ENCODE data around the gene MYBPHL. TPM values are rescaled to one million over a fixed set of nuclear protein-coding genes. Genes with fewer than 3 reads are reported as not detected.
"Not testable (repeated sequence)": the region's sequence is repeated elsewhere in the genome, so short reads cannot be mapped to it uniquely, and the experiment has no call there.

MYBPHL gene
- total RNA-seq, 1 donor from 2014 or later = not detected

GRCh38 chr1:109307274-109308021 is 637 bp upstream of the MYBPHL start:
- no peaks in the 10 kb centered on the region for H3K9me3 ChIP-seq
- no peak overlapping the region for H3K27ac ChIP-seq
- H3K36me3 ChIP-seq = peaks cover 14 to 35% of the 10 kb centered on the region in 2 donors
- TF ChIP-seq CTCF (IDR thresholded peaks at IDR 0.05) = no peak
- DNase-seq (ENCODE audit: low spot score in 2 of 2) = no peak
- no peaks in the 10 kb centered on the region for H3K27me3 ChIP-seq
- H3K4me1 ChIP-seq = no peaks in the 10 kb centered on the region
- no peak overlapping the region for H3K4me3 ChIP-seq
- intact Hi-C loops (cut with DNase I) = no loop called here

- H3K27me3 ChIP-seq; H3K9me3 ChIP-seq; H3K4me1 ChIP-seq; H3K27ac ChIP-seq; H3K4me3 ChIP-seq; DNase-seq (ENCODE audit: low spot score in 2 of 2); intact Hi-C loops (cut with DNase I): not testable (repeated sequence)
- peaks cover 6 to 22% of the 10 kb centered on the region in 2 donors for H3K36me3 ChIP-seq
Measured at GRCh38 chr1:109305991-109306390, 820 bp downstream of the MYBPHL start.

DNA sequence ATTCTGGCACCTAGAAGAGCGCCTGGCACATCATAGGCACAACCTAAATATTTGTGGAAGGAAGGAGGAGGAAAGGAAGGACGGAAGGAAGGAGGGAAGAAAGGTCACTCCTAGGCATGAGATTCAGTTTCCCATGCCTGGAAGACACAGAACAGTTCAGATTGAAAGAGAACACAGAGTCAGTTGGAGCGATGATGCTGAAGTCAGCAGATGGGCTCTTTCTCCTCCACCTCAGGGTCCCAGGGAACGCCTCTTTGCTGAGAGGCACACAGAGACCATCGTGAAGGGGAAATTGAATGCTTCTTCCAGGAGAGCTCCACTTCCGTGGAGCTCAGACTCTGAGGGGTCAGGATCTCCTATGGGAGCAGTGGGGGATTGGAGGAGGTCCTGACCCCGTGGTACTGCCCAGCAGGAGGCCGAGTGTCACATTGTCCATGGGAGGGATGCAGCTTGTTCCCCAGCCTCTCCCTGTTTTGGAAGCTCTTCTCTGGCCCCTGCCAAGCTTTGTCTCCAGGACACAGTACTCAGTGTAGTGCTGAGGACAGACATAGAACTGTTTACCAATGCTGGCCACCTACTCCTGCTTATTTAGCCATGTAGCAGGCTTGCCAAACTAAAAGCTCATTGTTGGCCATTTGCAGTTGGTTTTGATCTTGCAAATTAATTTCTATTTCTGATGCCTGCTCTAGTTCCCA is 2.4 kb downstream of the MYBPHL start:
- H3K9me3 ChIP-seq = no peaks in the 10 kb centered on the region
- no peak overlapping the region for H3K4me3 ChIP-seq
- no peaks in the 10 kb centered on the region for H3K27me3 ChIP-seq
- H3K36me3 ChIP-seq = peaks cover 0 to 7% of the 10 kb centered on the region in 2 donors
- intact Hi-C loops (cut with DNase I) = no loop called here
- no peak for TF ChIP-seq CTCF (IDR thresholded peaks at IDR 0.05)
- no peak for DNase-seq (ENCODE audit: low spot score in 2 of 2)
- no peak overlapping the region for H3K27ac ChIP-seq
- peaks cover 0 to 2% of the 10 kb centered on the region in 2 donors for H3K4me1 ChIP-seq

DNA sequence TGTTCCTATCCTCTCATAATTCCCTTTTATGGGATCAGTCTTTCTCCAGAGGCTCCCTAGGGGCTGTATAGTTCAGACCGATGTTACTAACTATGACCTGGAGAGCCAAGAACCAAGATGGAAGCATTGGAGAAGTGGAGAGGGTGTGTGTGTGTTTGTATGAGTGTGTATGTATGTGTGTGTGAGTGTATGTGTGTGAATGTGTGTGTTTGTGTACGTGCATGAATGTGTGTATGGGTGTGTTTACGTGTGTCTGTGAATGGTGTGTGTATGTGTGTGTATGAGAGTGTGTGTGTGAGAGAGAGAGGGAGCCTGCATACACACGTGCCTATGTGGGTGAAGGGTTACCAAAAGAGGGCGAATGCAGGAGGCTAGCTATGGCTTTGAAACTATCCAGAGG is 4.9 kb downstream of the MYBPHL start:
- no peak for TF ChIP-seq CTCF (IDR thresholded peaks at IDR 0.05)
- Histone ChIP-seq H3K27ac (no peak overlapping the region), H3K4me1 (peaks cover 0 to 4% of the 10 kb centered on the region in 2 donors), H3K4me3 (no peak overlapping the region), H3K36me3 (no peaks in the 10 kb centered on the region), H3K27me3 (no peaks in the 10 kb centered on the region), H3K9me3 (no peaks in the 10 kb centered on the region)
- intact Hi-C loops (cut with DNase I) = no loop called here
- DNase-seq (ENCODE audit: low spot score in 2 of 2) = no peak

DNA sequence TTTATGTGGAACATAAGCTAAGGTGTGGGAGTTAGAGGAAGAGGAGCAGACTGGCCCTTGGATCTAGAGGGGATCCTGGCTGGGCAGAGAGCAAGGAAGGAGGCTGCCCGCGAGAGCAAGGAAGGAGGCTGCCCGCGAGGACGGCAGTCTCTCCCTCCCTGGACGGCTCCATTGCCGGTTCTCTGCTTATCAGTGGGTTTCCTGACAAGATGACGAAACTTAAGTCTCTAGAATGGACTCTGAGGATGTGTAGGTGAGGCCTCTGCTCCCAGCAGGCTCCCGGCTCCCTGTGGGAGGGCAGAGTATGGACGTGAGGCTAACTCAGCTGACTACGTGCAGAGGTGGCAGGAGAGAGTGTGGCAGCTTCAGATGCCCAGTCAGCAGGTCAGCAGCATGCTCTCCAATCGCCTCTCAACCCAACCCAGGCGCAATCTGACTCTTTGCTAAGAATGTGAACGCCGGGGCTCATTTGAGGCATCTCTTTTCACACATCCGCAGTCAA is 6.1 kb downstream of the MYBPHL start:
- H3K27ac ChIP-seq = no peak overlapping the region
- DNase-seq (ENCODE audit: low spot score in 2 of 2) = no peak
- H3K4me3 ChIP-seq = no peak overlapping the region
- intact Hi-C loops (cut with DNase I) = no loop called here
- peaks cover 0 to 4% of the 10 kb centered on the region in 2 donors for H3K4me1 ChIP-seq
- TF ChIP-seq CTCF (IDR thresholded peaks at IDR 0.05) = no peak
- H3K36me3 ChIP-seq = no peaks in the 10 kb centered on the region
- H3K9me3 ChIP-seq = no peaks in the 10 kb centered on the region
- no peaks in the 10 kb centered on the region for H3K27me3 ChIP-seq

Measured in ascending aorta (tissue), 2 donors.